ENCODE measurements around the gene DBNDD1. TPM values are rescaled to one million over a fixed set of nuclear protein-coding genes. Genes with fewer than 3 reads are reported as not detected.

DBNDD1 gene
- polyA plus RNA-seq, 4 donors, result 0.67 to 8.3 (median 2.2) TPM; not detected in 1

- Histone ChIP-seq H3K36me3 (ENCODE audit: control insufficient read depth in 3 of 3, insufficient read depth in 2 of 3, low read depth in 1 of 3, low read length in 3 of 3) (no peaks in the 10 kb centered on the region), H3K27me3 (ENCODE audit: control insufficient read depth in 3 of 3, insufficient read depth in 3 of 3, low read length in 3 of 3) (peaks cover 0 to 3% (median 0%) of the 10 kb centered on the region in 3 donors), H3K4me1 (ENCODE audit: control insufficient read depth in 3 of 3, insufficient read depth in 2 of 3, low read depth in 1 of 3, low read length in 2 of 3) (peaks cover 0 to 12% (median 4%) of the 10 kb centered on the region in 3 donors), H3K9me3 (ENCODE audit: control insufficient read depth in 2 of 2, insufficient read depth in 1 of 2, low read depth in 1 of 2, low read length in 1 of 2) (peaks cover 0 to 21% of the 10 kb centered on the region in 2 donors), H3K27ac (ENCODE audit: low read depth in 1 of 3, low read length in 2 of 3) (no peak overlapping the region), H3K4me3 (ENCODE audit: low read depth in 1 of 3, low read length in 3 of 3) (no peak overlapping the region)
- DNase-seq (no peak), FAIRE-seq (no peak)
- WGBS, 3 donors, result 85 to 87% (median 86%) methylated on average over 10 of the region's 10 CpGs
Measured at GRCh38 chr16:90050969-90051368, 31.7 kb upstream of the DBNDD1 start.

- peaks cover 0 to 7% of the 10 kb centered on the region in 2 donors for H3K9me3 ChIP-seq (ENCODE audit: control insufficient read depth in 2 of 2, insufficient read depth in 1 of 2, low read depth in 1 of 2, low read length in 1 of 2)
- H3K4me1 ChIP-seq (ENCODE audit: control insufficient read depth in 3 of 3, insufficient read depth in 2 of 3, low read depth in 1 of 3, low read length in 2 of 3), result peaks cover 0 to 12% (median 4%) of the 10 kb centered on the region in 3 donors
- peaks cover 0 to 7% (median 0%) of the 10 kb centered on the region in 3 donors for H3K36me3 ChIP-seq (ENCODE audit: control insufficient read depth in 3 of 3, insufficient read depth in 2 of 3, low read depth in 1 of 3, low read length in 3 of 3)
- DNase-seq (no peak), FAIRE-seq (no peak)
- 78 to 88% (median 86%) methylated on average over 19 of the region's 19 CpGs for WGBS, 3 donors
- no peak overlapping the region for H3K4me3 ChIP-seq (ENCODE audit: low read depth in 1 of 3, low read length in 3 of 3)
- H3K27me3 ChIP-seq (ENCODE audit: control insufficient read depth in 3 of 3, insufficient read depth in 3 of 3, low read length in 3 of 3), result peaks cover 0 to 3% (median 0%) of the 10 kb centered on the region in 3 donors
- H3K27ac ChIP-seq (ENCODE audit: low read depth in 1 of 3, low read length in 2 of 3), result no peak overlapping the region
Measured at GRCh38 chr16:90048737-90049330, 29.6 kb upstream of the DBNDD1 start.

GRCh38 chr16:90048347-90048722, 29.1 kb upstream of the DBNDD1 start:
- Histone ChIP-seq H3K27me3 (ENCODE audit: control insufficient read depth in 3 of 3, insufficient read depth in 3 of 3, low read length in 3 of 3) (peaks cover 0 to 3% (median 0%) of the 10 kb centered on the region in 3 donors), H3K9me3 (ENCODE audit: control insufficient read depth in 2 of 2, insufficient read depth in 1 of 2, low read depth in 1 of 2, low read length in 1 of 2) (peaks cover 0 to 2% of the 10 kb centered on the region in 2 donors), H3K27ac (ENCODE audit: low read depth in 1 of 3, low read length in 2 of 3) (no peak overlapping the region), H3K4me1 (ENCODE audit: control insufficient read depth in 3 of 3, insufficient read depth in 2 of 3, low read depth in 1 of 3, low read length in 2 of 3) (peaks cover 0 to 12% (median 4%) of the 10 kb centered on the region in 3 donors), H3K4me3 (ENCODE audit: low read depth in 1 of 3, low read length in 3 of 3) (no peak overlapping the region), H3K36me3 (ENCODE audit: control insufficient read depth in 3 of 3, insufficient read depth in 2 of 3, low read depth in 1 of 3, low read length in 3 of 3) (peaks cover 0 to 12% (median 0%) of the 10 kb centered on the region in 3 donors)
- 45 to 59% (median 55%) methylated on average over 12 of the region's 12 CpGs for WGBS, 3 donors
- FAIRE-seq (no peak), DNase-seq (no peak)

GRCh38 chr16:90047714-90048346, 28.6 kb upstream of the DBNDD1 start:
- peaks cover 0 to 17% (median 0%) of the 10 kb centered on the region in 3 donors for H3K36me3 ChIP-seq (ENCODE audit: control insufficient read depth in 3 of 3, insufficient read depth in 2 of 3, low read depth in 1 of 3, low read length in 3 of 3)
- DNase-seq (no peak), FAIRE-seq (no peak)
- peak overlapping the region in 2 of 3 donors; percentile 30 to 47 for H3K4me3 ChIP-seq (ENCODE audit: low read depth in 1 of 3, low read length in 3 of 3)
- H3K4me1 ChIP-seq (ENCODE audit: control insufficient read depth in 3 of 3, insufficient read depth in 2 of 3, low read depth in 1 of 3, low read length in 2 of 3), result peaks cover 0 to 12% (median 4%) of the 10 kb centered on the region in 3 donors
- 18 to 39% (median 34%) methylated on average over 16 to 54 of the region's 59 CpGs for WGBS, 3 donors
- no peak overlapping the region for H3K27ac ChIP-seq (ENCODE audit: low read depth in 1 of 3, low read length in 2 of 3)
- H3K9me3 ChIP-seq (ENCODE audit: control insufficient read depth in 2 of 2, insufficient read depth in 1 of 2, low read depth in 1 of 2, low read length in 1 of 2), result no peaks in the 10 kb centered on the region
- peaks cover 0 to 3% (median 0%) of the 10 kb centered on the region in 3 donors for H3K27me3 ChIP-seq (ENCODE audit: control insufficient read depth in 3 of 3, insufficient read depth in 3 of 3, low read length in 3 of 3)

GRCh38 chr16:90046971-90047713, 27.9 kb upstream of the DBNDD1 start:
- H3K4me3 ChIP-seq (ENCODE audit: low read depth in 1 of 3, low read length in 3 of 3), result peak overlapping the region in 2 of 3 donors; percentile 30 to 47
- DNase-seq (peak in 1 of 2 donors; percentile 80), FAIRE-seq (no peak)
- H3K27ac ChIP-seq (ENCODE audit: low read depth in 1 of 3, low read length in 2 of 3), result no peak overlapping the region
- WGBS, 3 donors, result 2 to 5% (median 3%) methylated on average over 32 to 40 of the region's 40 CpGs
- H3K9me3 ChIP-seq (ENCODE audit: control insufficient read depth in 2 of 2, insufficient read depth in 1 of 2, low read depth in 1 of 2, low read length in 1 of 2), result no peaks in the 10 kb centered on the region
- peaks cover 0 to 3% (median 0%) of the 10 kb centered on the region in 3 donors for H3K27me3 ChIP-seq (ENCODE audit: control insufficient read depth in 3 of 3, insufficient read depth in 3 of 3, low read length in 3 of 3)
- peaks cover 0 to 24% (median 0%) of the 10 kb centered on the region in 3 donors for H3K36me3 ChIP-seq (ENCODE audit: control insufficient read depth in 3 of 3, insufficient read depth in 2 of 3, low read depth in 1 of 3, low read length in 3 of 3)
- H3K4me1 ChIP-seq (ENCODE audit: control insufficient read depth in 3 of 3, insufficient read depth in 2 of 3, low read depth in 1 of 3, low read length in 2 of 3), result peaks cover 0 to 12% (median 4%) of the 10 kb centered on the region in 3 donors

- peaks cover 0 to 12% (median 4%) of the 10 kb centered on the region in 3 donors for H3K4me1 ChIP-seq (ENCODE audit: control insufficient read depth in 3 of 3, insufficient read depth in 2 of 3, low read depth in 1 of 3, low read length in 2 of 3)
- DNase-seq (no peak), FAIRE-seq (no peak)
- H3K27me3 ChIP-seq (ENCODE audit: control insufficient read depth in 3 of 3, insufficient read depth in 3 of 3, low read length in 3 of 3), result peaks cover 0 to 3% (median 0%) of the 10 kb centered on the region in 3 donors
- 40 to 46% (median 45%) methylated on average over 22 to 23 of the region's 23 CpGs for WGBS, 3 donors
- H3K4me3 ChIP-seq (ENCODE audit: low read depth in 1 of 3, low read length in 3 of 3), result peak overlapping the region in 1 of 3 donors; percentile 47
- H3K36me3 ChIP-seq (ENCODE audit: control insufficient read depth in 3 of 3, insufficient read depth in 2 of 3, low read depth in 1 of 3, low read length in 3 of 3), result peaks cover 0 to 32% (median 0%) of the 10 kb centered on the region in 3 donors
- no peaks in the 10 kb centered on the region for H3K9me3 ChIP-seq (ENCODE audit: control insufficient read depth in 2 of 2, insufficient read depth in 1 of 2, low read depth in 1 of 2, low read length in 1 of 2)
- H3K27ac ChIP-seq (ENCODE audit: low read depth in 1 of 3, low read length in 2 of 3), result no peak overlapping the region
Measured at GRCh38 chr16:90046122-90046970, 27.1 kb upstream of the DBNDD1 start.

- peaks cover 0 to 52% (median 3%) of the 10 kb centered on the region in 3 donors for H3K36me3 ChIP-seq (ENCODE audit: control insufficient read depth in 3 of 3, insufficient read depth in 2 of 3, low read depth in 1 of 3, low read length in 3 of 3)
- no peak overlapping the region for H3K27ac ChIP-seq (ENCODE audit: low read depth in 1 of 3, low read length in 2 of 3)
- H3K9me3 ChIP-seq (ENCODE audit: control insufficient read depth in 2 of 2, insufficient read depth in 1 of 2, low read depth in 1 of 2, low read length in 1 of 2), result no peaks in the 10 kb centered on the region
- WGBS, 3 donors, result 24 to 62% (median 32%) methylated on average over 6 to 7 of the region's 7 CpGs
- DNase-seq (peak; percentile 54 to 64), FAIRE-seq (no peak)
- H3K4me1 ChIP-seq (ENCODE audit: control insufficient read depth in 3 of 3, insufficient read depth in 2 of 3, low read depth in 1 of 3, low read length in 2 of 3), result peaks cover 0 to 12% (median 4%) of the 10 kb centered on the region in 3 donors
- no peak overlapping the region for H3K4me3 ChIP-seq (ENCODE audit: low read depth in 1 of 3, low read length in 3 of 3)
- peaks cover 0 to 3% (median 0%) of the 10 kb centered on the region in 3 donors for H3K27me3 ChIP-seq (ENCODE audit: control insufficient read depth in 3 of 3, insufficient read depth in 3 of 3, low read length in 3 of 3)
Measured at GRCh38 chr16:90044111-90044551, 24.9 kb upstream of the DBNDD1 start.
